HCT116 (cell line): ENCODE measurements around the gene ATP5F1E. TPM values are rescaled to one million over a fixed set of nuclear protein-coding genes. Genes with fewer than 3 reads are reported as not detected.

ENCODE experiments used
- ATAC-seq: fragments of 200-7000 bp; cut with Tn5 transposase; 2 replicates; pipeline ENCODE4 v1.9.1; 2020; ENCODE audit warnings: mild to moderate bottlenecking, moderate library complexity
- BruUV-seq: library from RNA; stranded (reverse); fragments of 400-500 nt; replicated peaks from 2 replicates; lab custom pipeline; 2021; lab: Mats Ljungman, UMichigan
- CTCF ChIA-PET: fragments of 300-600 bp; sonication (Branson Sonifier 250); formaldehyde crosslinking; loops from one replicate; lab custom pipeline; 2021; ENCODE audit warnings: antibody characterized with exemption; lab: Charles Lee
- POLR2A ChIA-PET: fragments of 300-600, 350-600 bp; sonication (Branson Sonifier 250); formaldehyde crosslinking; loops from one replicate; lab custom pipeline; 2021; ENCODE audit warnings: antibody characterized with exemption; lab: Charles Lee
- RAD21 ChIA-PET, 2 experiments: fragments of 300-600 bp; sonication (Branson Sonifier 250); formaldehyde crosslinking; loops; one replicate each; lab custom pipeline; 2023; ENCODE audit warnings: low total read pairs in 2 of 2; ENCODE audit not compliant: uncharacterized antibody in 2 of 2, unreplicated experiment in 2 of 2, low non-redundant PET in 1 of 2; lab: Charles Lee
- DNase-seq: peaks from one replicate; pipeline ENCODE4 v3.0.0-alpha.2; 2010; ENCODE audit warnings: low read depth, low spot score
- H2AFZ ChIP-seq: fragments of 200-600 bp; shearing (Covaris generic), sonication (generic); 2 replicates; pipeline ENCODE4 v1.6.1; 2017; ENCODE audit warnings: low read depth, mixed run types, mixed read lengths, antibody characterized with exemption, low read length; ENCODE audit not compliant: poor library complexity, severe bottlenecking
- H3K27ac ChIP-seq: 2 replicates; pipeline ENCODE4 v1.5.1; 2012; ENCODE audit warnings: low read depth, low read length
- H3K27me3 ChIP-seq: fragments of 200-600 bp; sonication (generic); 2 replicates; pipeline ENCODE4 v1.6.1; 2016; ENCODE audit warnings: mixed run types, low read length, mixed read lengths; ENCODE audit not compliant: insufficient read depth
- H3K36me3 ChIP-seq, 2 experiments: fragments of 200-500 bp in 1 of 2; fragments of 200-600 bp in 1 of 2; sonication (Bioruptor generic) in 1 of 2; sonication (generic) in 1 of 2; 2 replicates each; pipeline versions ENCODE4 v1.5.1 to v1.6.1; 2014 to 2016; ENCODE audit warnings: low read length in 2 of 2, inconsistent platforms in 1 of 2, mixed read lengths in 1 of 2, mixed run types in 1 of 2; ENCODE audit not compliant: insufficient read depth in 2 of 2, control insufficient read depth in 1 of 2
- H3K4me1 ChIP-seq, 2 experiments: fragments of 200-600 bp in 1 of 2; sonication (generic) in 1 of 2; 2 replicates each; pipeline versions ENCODE4 v1.5.1 to v1.6.1; 2012 to 2017; ENCODE audit warnings: low read length in 2 of 2, inconsistent platforms in 1 of 2, mild to moderate bottlenecking in 1 of 2, mixed read lengths in 1 of 2, mixed run types in 1 of 2, moderate library complexity in 1 of 2; ENCODE audit not compliant: insufficient read depth in 2 of 2, control insufficient read depth in 1 of 2
- H3K4me2 ChIP-seq: fragments of 200-600 bp; sonication (generic); 2 replicates; pipeline ENCODE4 v1.6.1; 2017; ENCODE audit warnings: mixed run types, low read length, mixed read lengths
- H3K4me3 ChIP-seq, 2 experiments: fragments of 200-600 bp in 1 of 2; sonication (generic) in 1 of 2; replicated peaks in 1 of 2; 2 replicates each; pipeline ENCODE4 v1.5.1; 2011 to 2016; ENCODE audit warnings: low read length in 2 of 2, control low read depth in 1 of 2, low read depth in 1 of 2, mild to moderate bottlenecking in 1 of 2, mixed read lengths in 1 of 2, mixed run types in 1 of 2
- H3K79me2 ChIP-seq: fragments of 200-600 bp; sonication (generic); 2 replicates; pipeline ENCODE4 v1.6.1; 2017; ENCODE audit warnings: mild to moderate bottlenecking, mixed run types, low read length, moderate library complexity, mixed read lengths; ENCODE audit not compliant: insufficient read depth
- H3K9ac ChIP-seq: fragments of 200-600 bp; sonication (generic); 2 replicates; pipeline ENCODE4 v1.6.1; 2016; ENCODE audit warnings: low read length, mixed read lengths
- H3K9me2 ChIP-seq: fragments of 200-600 bp; sonication (generic), shearing (Covaris generic); 2 replicates; pipeline ENCODE4 v1.6.1; 2017; ENCODE audit warnings: mixed run types, mild to moderate bottlenecking, moderate library complexity; ENCODE audit not compliant: insufficient read depth
- H3K9me3 ChIP-seq, 2 experiments: fragments of 200-500 bp in 1 of 2; fragments of 200-600 bp in 1 of 2; sonication (Bioruptor generic) in 1 of 2; sonication (generic) in 1 of 2; 2 replicates each; pipeline ENCODE4 v1.6.1; 2014 to 2017; ENCODE audit warnings: low read length in 2 of 2, mixed read lengths in 2 of 2, inconsistent platforms in 1 of 2, low read depth in 1 of 2, mild to moderate bottlenecking in 1 of 2, mixed run types in 1 of 2, moderate library complexity in 1 of 2; ENCODE audit not compliant: control insufficient read depth in 1 of 2, insufficient read depth in 1 of 2
- H4K20me1 ChIP-seq: fragments of 200-600 bp; sonication (generic), shearing (Covaris generic); 2 replicates; pipeline ENCODE4 v1.6.1; 2017; ENCODE audit warnings: mixed run types, mild to moderate bottlenecking, moderate library complexity; ENCODE audit not compliant: insufficient read depth
- CEBPB ChIP-seq: IDR thresholded peaks from 2 replicates; pipeline ENCODE4 v1.6.1; 2012; ENCODE audit warnings: low read depth
- EGR1 ChIP-seq: IDR thresholded peaks from 2 replicates; pipeline ENCODE4 v1.6.1; 2012; ENCODE audit warnings: low read depth
- ELF1 ChIP-seq: IDR thresholded peaks from 2 replicates; pipeline ENCODE4 v1.6.1; 2012; ENCODE audit warnings: low read depth, borderline replicate concordance
- EZH2 ChIP-seq: fragments of 200-600 bp; sonication (generic); IDR thresholded peaks from 2 replicates; pipeline ENCODE4 v1.6.1; 2017; ENCODE audit warnings: antibody characterized with exemption, mixed run types
- JUND ChIP-seq: IDR thresholded peaks from 2 replicates; pipeline ENCODE4 v1.6.1; 2012
- POLR2AphosphoS5 ChIP-seq: IDR thresholded peaks from 2 replicates; pipeline ENCODE4 v1.6.1; 2011; ENCODE audit warnings: mild to moderate bottlenecking, low read depth, low read length, moderate library complexity
- SIN3A ChIP-seq: IDR thresholded peaks from 2 replicates; pipeline ENCODE4 v1.6.1; 2012; ENCODE audit warnings: low read depth
- SP1 ChIP-seq: IDR thresholded peaks from 2 replicates; pipeline ENCODE4 v1.6.1; 2012; ENCODE audit warnings: low read depth
- YY1 ChIP-seq: IDR thresholded peaks from 2 replicates; pipeline ENCODE4 v1.6.1; 2011; ENCODE audit warnings: low read length, low read depth, moderate library complexity, mild to moderate bottlenecking; ENCODE audit not compliant: insufficient replicate concordance; ENCODE audit errors: extremely low read depth
- ZFX ChIP-seq: fragments of 450-650 bp; IDR thresholded peaks from 2 replicates; pipeline ENCODE4 v1.6.1; 2017
- ZNF274 ChIP-seq: fragments of 200-500 bp; sonication (Bioruptor generic); IDR thresholded peaks from 2 replicates; pipeline ENCODE4 v1.6.1; 2014; ENCODE audit warnings: mild to moderate bottlenecking, low read depth, low read length, inconsistent platforms
- intact Hi-C: fragments of 100-400 bp; cut with micrococcal nuclease; formaldehyde crosslinking; loops from 2 replicates; pipeline ENCODE4 v1.10.0; 2022
- total RNA-seq: library from RNA; stranded (reverse); gene quantifications from one replicate; pipeline ENCODE4 v1.2.1, GENCODE V29; 2021; ENCODE audit not compliant: unreplicated experiment
- TF ChIP-seq, protein P1 (sequence below): IDR thresholded peaks from 2 replicates; pipeline ENCODE4 v1.6.1; 2012
- TF ChIP-seq, protein P2 (sequence below): IDR thresholded peaks from 2 replicates; pipeline ENCODE4 v1.6.1; 2012
- TF ChIP-seq, protein P3 (sequence below): IDR thresholded peaks from 2 replicates; pipeline ENCODE4 v1.6.1; 2012; ENCODE audit warnings: low read depth

Gene ATP5F1E
- total RNA-seq, 1 experiment from 2014 or later = 72.8 TPM

DNA sequence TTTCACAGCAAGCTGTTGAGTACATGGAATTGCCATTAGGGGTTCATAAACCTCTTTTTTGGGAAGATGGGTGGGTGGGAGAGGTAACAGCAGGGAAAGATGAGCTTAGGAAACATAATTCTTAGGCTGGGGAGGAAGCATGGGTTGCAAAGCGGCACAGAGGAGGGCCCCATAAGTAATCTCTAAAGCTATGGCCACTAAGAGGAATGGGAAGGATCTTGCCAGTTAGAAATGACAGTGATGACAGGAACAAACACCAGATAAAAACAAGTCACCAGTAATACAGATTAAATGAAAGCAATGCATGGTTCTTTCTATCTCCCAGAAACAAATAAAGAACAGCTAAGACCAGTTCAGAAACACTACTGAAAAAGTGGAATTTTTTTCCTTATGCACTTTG, 41.4 kb upstream of the ATP5F1E start (continued):
- TF ChIP-seq ZNF274 = no peak

DNA sequence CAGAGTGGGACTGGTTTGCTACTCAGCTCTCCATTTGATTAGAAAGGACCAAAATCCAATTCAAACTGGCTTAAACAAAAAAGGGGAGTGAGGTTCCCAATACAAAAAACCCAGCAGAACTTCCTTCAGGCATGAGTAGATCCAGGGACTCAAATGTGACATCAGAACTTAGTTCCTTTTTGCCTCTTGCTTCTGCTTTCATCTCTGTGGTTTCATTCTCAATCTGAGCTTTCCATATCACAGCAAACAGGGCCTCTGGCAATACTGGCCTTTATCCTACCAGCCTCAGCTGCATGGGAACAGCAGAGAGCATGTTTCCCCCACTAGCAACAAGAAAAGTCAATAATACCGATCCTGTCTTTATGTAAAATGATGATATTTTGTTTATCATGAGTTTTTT, 39.1 kb upstream of the ATP5F1E start:
- no peak overlapping the region for H3K4me3 ChIP-seq
- no peaks in the 10 kb centered on the region for H3K9me2 ChIP-seq
- ChIA-PET RAD21 (no interaction called here), POLR2A (no interaction called here), CTCF (no interaction called here)
- H4K20me1 ChIP-seq = no peaks in the 10 kb centered on the region
- DNase-seq = no peak
- no peak overlapping the region for H2AFZ ChIP-seq
- H3K4me2 ChIP-seq = no peak overlapping the region
- BruUV-seq = no TSS peak
- no peak overlapping the region for H3K27ac ChIP-seq
- ATAC-seq = no peak
- no peak overlapping the region for H3K9ac ChIP-seq
- peaks cover 42% of the 10 kb centered on the region for H3K27me3 ChIP-seq
- H3K36me3 ChIP-seq = no peaks in the 10 kb centered on the region
- no peaks in the 10 kb centered on the region for H3K9me3 ChIP-seq
- no peak for TF ChIP-seq SIN3A
- TF ChIP-seq ZFX = no peak
- no peak for TF ChIP-seq EZH2
- TF ChIP-seq, protein P1, sequence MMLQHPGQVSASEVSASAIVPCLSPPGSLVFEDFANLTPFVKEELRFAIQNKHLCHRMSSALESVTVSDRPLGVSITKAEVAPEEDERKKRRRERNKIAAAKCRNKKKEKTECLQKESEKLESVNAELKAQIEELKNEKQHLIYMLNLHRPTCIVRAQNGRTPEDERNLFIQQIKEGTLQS = no peak
- TF ChIP-seq JUND = no peak
- TF ChIP-seq YY1 = no peak
- no peak for TF ChIP-seq ELF1
- H3K79me2 ChIP-seq = no peaks in the 10 kb centered on the region
- intact Hi-C loops = no loop called here
- H3K4me1 ChIP-seq = peaks cover 0 to 8% of the 10 kb centered on the region in 2 experiments; a peak in 1 of 4 replicates

DNA sequence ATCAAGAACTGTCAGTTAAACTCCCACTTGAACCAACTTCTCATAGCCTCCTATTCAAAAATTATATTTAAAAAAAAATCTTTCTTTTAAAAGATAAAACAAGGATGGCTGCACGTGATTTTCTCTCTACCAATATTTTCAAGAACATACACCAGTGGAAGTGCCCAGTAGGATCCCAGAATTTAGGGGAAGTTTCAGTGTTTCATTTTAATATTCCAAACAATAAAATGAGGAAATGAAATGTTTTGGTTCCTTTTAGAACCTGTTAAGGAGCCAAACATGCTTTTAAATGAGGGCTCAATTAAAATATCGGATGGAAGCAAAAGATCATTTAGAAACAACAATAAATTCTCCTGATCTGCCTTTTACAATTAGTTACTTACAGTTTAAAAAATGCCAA, 36.9 kb upstream of the ATP5F1E start:
- Histone ChIP-seq H3K4me2 (no peak overlapping the region), H3K9me2 (no peaks in the 10 kb centered on the region), H3K9me3 (no peaks in the 10 kb centered on the region), H2AFZ (no peak overlapping the region), H3K9ac (no peak overlapping the region), H3K4me3 (no peak overlapping the region), H3K27me3 (peaks cover 20% of the 10 kb centered on the region), H3K36me3 (no peaks in the 10 kb centered on the region), H3K79me2 (no peaks in the 10 kb centered on the region), H3K4me1 (peaks cover 5 to 7% of the 10 kb centered on the region in 2 experiments), H4K20me1 (no peaks in the 10 kb centered on the region), H3K27ac (no peak overlapping the region)
- intact Hi-C loops = no loop called here
- ChIA-PET POLR2A (no interaction called here), RAD21 (no interaction called here), CTCF (no interaction called here)
- no peak for DNase-seq
- no TSS peak for BruUV-seq
- no peak for ATAC-seq
- TF ChIP-seq, protein P2, sequence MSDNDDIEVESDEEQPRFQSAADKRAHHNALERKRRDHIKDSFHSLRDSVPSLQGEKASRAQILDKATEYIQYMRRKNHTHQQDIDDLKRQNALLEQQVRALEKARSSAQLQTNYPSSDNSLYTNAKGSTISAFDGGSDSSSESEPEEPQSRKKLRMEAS = no peak
- TF ChIP-seq, protein P1 = no peak
- TF ChIP-seq SP1 = no peak
- no peak for TF ChIP-seq ZNF274
- no peak for TF ChIP-seq YY1
- no peak for TF ChIP-seq EGR1
- no peak for TF ChIP-seq JUND
- no peak for TF ChIP-seq ELF1
- no peak for TF ChIP-seq ZFX
- TF ChIP-seq EZH2 = no peak
- TF ChIP-seq POLR2AphosphoS5 = no peak
- TF ChIP-seq, protein P3, sequence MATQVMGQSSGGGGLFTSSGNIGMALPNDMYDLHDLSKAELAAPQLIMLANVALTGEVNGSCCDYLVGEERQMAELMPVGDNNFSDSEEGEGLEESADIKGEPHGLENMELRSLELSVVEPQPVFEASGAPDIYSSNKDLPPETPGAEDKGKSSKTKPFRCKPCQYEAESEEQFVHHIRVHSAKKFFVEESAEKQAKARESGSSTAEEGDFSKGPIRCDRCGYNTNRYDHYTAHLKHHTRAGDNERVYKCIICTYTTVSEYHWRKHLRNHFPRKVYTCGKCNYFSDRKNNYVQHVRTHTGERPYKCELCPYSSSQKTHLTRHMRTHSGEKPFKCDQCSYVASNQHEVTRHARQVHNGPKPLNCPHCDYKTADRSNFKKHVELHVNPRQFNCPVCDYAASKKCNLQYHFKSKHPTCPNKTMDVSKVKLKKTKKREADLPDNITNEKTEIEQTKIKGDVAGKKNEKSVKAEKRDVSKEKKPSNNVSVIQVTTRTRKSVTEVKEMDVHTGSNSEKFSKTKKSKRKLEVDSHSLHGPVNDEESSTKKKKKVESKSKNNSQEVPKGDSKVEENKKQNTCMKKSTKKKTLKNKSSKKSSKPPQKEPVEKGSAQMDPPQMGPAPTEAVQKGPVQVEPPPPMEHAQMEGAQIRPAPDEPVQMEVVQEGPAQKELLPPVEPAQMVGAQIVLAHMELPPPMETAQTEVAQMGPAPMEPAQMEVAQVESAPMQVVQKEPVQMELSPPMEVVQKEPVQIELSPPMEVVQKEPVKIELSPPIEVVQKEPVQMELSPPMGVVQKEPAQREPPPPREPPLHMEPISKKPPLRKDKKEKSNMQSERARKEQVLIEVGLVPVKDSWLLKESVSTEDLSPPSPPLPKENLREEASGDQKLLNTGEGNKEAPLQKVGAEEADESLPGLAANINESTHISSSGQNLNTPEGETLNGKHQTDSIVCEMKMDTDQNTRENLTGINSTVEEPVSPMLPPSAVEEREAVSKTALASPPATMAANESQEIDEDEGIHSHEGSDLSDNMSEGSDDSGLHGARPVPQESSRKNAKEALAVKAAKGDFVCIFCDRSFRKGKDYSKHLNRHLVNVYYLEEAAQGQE = no peak
- TF ChIP-seq CEBPB = no peak
